ENCODE data around the gene GSDME.

The GSDME gene

DNA sequence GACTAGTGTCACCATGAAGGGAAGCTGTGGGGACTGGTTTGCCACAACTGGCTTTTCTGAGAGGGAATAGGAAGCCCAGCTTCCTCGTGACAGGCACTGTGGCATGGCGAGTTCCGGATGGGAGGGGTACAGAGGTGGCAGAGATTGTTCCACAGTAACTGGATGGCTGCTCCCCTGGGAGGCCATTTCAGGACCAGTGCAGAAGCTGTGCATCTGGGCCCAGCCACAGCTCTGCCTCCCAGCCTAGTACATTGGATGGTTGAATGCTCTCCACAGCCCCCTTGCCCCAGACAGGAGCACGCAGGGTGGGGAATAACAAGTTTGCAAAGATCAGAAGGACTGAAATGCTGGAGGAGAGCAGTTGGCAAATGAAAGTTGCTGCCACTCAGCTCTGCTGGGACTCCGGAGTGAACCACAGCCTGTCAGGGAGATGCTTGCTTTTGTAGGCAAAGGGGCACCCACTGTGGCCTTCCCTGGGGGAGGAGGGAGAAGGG, 51.8 kb downstream of the GSDME start:
- no peak for DNase-seq (ENCODE audit: low read depth in 2 of 2)

DNA sequence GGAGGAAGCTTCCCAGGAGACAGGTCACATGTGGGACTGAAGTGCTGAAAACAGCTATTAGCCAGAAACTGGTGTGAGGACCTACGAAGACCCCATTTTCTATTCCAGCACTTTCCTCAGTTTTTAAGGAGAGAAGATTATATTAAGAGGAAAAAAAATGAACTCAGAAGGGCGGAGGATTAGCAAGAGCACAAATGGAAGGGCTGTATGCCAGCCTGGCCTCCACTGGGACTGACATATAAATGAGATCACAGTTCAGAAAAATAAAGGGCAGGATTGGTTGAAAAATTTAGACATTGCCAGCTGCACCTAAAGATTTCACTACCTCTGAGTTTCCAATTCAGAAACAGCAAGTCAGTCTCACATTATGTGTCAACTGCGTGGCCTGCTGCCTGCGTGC, 53.0 kb downstream of the GSDME start:
- DNase-seq (ENCODE audit: low read depth in 2 of 2): no peak

DNA sequence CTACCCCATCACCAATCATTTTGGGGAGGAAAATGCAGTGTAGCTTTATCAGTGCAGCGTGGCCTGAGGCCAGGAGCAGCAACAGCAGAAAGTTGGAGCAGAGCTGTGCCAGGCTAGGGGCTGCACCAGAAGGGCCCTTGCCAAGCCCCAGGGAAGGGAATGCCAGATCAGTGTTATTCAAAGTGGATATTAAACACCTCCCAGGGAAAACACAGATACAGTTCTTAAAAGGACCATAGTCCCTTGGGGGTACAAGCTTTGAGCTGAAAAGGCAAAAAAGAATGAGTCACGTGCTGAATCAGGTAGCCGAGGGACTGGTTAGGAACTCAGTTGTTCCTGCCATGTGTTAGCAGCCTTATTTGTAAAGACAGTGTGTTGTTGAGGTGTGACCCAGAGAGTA, 54.0 kb downstream of the GSDME start:
- DNase-seq (ENCODE audit: low read depth in 2 of 2): no peak

DNA sequence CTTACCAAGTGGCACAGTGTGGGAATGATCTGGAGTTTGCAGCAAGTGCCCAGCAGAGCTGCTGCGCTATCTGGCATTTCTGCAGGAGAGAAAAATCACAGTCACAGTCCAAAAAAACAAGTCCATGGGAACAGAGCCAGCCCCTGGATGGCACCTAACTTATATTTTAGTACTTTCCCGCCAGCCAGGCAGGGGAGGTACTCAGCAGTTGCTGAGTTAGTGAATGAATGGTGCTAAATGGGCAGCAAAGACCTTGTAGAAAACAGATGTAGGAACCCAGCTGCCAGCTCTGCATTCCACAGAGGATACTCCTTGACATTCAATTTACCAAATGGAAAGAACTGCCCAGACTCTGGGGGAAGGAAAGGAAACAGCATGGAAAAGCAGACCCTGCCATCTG, 54.5 kb downstream of the GSDME start:
- DNase-seq (ENCODE audit: low read depth in 2 of 2): no peak

DNA sequence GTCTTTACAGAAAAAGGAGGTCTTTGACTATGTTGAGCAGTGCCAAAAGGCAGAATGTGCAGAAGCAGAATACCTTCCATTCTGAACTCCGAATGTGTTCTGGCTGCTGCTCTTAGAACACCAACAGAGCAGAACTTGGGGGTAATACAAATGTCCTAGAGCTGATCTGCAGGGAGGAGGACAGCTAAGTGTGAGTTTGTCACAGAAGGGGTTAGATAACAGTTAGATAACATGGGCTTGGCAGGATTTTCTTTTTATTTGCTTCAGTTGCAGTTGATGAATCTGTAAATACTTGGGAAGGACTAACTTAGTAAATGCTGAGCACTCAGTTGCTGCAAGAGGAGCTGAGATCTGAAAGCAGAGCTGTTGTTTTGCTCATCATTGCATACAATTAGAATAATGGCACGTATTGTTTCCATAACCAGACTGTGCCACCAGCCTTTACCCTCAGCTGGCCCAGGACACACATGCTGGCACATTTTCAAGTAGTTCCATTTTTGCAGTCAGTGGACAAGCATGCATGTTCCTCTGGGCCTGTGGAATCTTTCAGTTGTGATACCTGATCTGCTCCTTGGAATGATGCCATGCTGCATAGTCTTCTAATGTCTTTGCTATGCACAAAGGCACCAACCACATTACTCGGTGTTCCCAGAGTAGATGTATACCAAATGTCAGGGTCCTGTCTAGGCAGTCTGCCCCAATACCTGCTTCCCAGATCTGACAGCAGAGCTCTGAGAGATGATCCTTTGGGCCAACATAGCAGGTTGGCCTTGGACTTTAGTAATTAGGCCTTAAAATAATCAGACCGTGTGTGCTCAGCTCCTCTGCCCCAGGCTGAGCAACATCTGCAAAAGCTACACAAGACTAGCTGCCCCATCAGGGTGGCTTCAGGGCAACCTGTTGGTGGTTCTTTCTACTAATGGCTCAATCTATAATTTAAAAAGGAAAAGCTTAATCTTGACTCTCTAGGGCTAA, 55.7 kb downstream of the GSDME start:
- no peak for DNase-seq (ENCODE audit: low read depth in 2 of 2)

DNA sequence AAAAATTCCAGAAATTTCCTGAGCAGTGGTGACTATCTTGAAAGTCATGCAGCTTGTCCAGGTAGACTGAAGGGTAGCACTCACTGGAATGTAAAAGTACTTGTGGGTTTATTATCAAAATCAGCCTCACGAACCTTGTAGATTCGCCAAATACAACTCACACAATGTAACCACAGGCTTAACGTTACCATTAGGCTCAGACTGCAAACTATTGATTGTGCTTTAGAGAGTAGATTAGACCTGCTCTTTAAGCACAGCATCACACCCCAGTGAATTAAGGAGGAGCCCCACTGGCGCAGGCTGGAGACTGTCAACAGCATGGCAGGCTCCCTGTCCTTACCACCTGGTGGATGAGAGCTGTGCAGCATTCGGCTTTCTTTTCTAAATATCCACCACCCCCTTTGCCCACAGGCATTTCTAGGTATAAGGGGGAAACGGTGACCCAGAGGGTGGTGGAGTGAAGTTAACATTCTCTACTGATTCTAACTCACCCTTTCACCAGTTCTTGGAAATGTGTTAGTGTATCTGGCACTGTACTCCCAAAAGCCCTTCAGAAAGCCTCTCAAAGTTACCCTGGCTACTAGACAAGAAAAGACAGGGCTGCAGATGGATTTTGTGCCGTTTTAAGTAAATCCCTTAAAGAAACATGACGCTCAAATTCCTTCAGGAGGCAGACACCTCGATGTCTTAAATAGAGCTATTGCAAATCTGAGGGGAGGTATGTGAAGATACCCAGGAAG, 56.6 kb downstream of the GSDME start:
- DNase-seq (ENCODE audit: low read depth in 2 of 2): no peak

DNA sequence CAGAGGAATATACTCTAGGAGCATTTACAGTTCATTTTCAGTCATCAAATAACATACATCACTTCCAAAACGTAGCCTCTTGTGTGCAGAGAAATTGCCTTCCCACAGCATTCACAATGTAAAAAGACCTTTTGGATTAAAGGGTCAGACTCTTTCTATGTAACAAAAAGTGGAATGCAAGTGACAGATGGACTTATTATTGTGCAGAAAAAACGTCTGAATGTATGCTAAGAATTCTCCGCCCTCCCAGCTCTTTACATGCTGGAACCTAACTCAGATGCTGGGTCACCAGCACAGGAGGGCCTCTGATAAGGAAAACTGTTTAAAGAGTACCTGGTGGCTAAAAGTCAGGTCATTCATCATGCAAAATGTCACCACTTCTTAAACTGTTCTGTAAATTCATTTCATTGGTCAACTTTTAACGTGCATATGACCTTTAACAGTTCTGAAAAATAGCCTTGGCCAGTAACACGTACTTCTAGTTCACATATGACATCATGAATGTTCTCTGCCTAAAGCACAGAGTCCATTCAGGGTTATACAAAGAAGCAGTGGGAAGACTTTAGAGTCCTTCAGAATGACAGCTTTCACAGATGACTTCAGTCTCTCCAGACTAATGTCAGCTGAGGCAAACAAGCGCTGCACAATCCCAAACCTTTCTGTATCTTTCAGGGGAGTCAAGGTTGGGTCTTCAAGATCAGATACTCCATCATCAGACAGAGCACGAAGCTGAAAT, 58.6 kb downstream of the GSDME start:
- DNase-seq (ENCODE audit: low read depth in 2 of 2): no peak

DNA sequence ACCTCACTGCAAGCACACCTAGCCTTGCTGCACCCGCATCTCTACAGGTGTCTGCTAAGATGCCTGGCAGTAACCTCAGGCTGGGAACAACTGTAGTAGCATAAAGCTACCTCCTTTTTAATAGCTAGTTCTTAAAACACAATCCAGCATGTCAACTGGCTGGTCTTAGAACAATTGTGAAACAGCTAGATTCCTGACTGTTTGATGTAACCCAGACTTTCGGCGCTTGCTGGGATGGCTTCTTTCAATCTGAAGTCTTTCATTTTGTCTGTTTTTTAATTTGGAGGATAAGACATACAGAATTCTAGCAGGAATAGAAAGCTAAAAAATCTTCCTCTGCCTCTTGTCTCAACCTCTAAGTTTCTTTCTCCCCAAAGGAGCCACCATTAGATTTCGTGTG, 59.8 kb downstream of the GSDME start:
- DNase-seq (ENCODE audit: low read depth in 2 of 2): no peak

DNA sequence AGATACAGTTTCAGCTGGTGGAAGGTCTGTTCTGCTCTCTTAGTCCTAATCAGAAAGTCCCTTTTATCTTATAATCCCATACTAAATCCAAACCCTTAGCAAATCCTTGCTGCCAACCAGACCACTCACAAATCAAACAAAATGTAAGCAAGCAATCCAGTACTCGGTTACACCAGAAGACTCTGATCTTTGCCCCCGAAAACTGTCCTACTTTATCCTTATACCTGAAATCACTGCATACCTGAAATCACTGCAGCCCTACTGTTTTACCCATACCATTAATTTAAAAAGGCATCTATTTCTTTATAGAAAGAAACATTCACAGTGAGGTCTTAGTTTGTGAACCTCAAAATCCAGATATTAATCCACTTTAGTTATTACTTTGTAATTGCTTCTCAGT, 64.7 kb downstream of the GSDME start:
- DNase-seq (ENCODE audit: low read depth in 2 of 2): no peak

DNA sequence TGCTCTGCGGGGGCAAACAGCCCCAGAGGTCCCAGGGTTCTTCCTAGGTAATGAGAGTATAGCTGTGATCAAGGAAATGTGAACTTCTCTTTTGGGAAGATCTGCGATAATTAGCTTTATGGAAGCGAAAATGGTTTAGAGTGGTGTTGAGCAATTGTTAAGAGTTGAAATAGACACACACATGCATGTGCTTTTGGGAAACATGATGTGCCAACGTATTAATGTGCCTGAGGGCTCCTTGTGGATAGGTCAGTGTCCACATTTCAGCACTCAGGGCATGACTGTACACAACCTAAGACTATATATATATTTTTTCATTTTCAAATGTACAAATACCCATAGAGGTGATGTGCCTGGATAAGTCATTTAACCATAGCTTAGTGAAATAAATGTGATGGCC, 67.0 kb downstream of the GSDME start:
- DNase-seq (ENCODE audit: low read depth in 2 of 2): no peak

DNA sequence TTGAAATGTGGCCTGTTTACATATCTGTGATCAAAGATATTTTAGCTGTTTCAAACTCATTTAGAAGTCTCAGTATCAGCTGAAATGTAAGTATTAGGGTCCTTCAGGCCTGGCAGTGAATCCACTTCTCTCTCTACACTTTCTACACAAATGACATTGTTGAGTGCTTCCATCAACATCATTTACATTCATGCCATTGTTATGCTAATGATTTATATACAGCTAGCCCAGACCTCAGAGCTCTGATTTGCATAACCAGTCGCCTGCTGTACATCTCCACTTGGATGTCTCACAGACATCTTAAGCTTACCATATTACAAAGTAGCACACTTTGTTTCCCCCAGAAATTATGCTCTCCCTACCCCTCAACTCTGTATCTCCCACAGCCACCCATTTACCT, 71.6 kb downstream of the GSDME start:
- no peak for DNase-seq (ENCODE audit: low read depth in 2 of 2)

DNA sequence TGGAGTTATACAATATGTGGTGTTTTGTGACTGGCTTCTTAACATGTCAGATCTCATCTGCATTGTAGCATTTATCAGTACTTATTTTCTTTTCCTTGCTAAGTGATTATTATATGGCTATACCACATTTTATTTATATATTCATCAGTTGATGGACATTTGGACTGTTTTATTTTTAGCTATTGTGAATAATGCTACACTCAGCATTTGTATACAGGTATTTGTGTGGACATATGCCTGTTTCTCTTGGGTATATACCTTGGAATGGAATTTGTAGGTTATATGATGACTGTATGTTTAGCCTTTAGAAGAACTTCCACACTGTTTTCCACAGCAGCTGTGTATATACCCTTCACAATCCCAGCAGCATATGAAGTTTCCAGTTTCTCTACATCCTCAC, 86.5 kb downstream of the GSDME start:
- no peak for DNase-seq (ENCODE audit: low read depth in 2 of 2)

DNA sequence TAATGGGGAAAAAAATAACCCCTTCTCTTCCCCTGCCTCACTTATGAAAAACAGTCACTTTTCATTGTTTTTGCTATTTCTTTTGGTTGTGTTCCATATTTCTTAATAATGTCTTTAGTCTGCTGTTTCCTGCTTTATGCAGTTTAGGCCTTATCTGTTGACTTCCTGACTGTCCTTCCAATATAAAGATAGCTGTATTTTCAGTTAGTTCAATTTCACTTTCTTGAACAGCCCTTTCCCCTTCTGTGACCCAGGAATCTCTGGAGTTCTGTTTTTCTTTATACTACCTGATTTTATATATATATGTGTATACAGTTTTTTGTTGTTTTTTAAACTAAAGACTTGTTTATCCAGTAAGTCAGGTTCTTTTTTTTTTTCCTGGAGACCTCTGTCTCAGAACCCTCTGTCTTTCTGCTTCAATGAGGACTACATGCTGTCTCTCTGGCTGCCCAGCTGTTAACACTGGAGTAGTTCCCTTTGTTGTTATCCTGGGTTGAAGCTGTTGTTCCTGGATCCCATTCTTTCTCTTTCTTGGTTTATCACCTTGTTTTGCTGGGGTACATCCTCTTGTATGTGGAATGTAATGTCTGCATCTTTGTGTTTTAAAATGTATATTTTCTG, 87.2 kb downstream of the GSDME start:
- no peak for DNase-seq (ENCODE audit: low read depth in 2 of 2)

DNA sequence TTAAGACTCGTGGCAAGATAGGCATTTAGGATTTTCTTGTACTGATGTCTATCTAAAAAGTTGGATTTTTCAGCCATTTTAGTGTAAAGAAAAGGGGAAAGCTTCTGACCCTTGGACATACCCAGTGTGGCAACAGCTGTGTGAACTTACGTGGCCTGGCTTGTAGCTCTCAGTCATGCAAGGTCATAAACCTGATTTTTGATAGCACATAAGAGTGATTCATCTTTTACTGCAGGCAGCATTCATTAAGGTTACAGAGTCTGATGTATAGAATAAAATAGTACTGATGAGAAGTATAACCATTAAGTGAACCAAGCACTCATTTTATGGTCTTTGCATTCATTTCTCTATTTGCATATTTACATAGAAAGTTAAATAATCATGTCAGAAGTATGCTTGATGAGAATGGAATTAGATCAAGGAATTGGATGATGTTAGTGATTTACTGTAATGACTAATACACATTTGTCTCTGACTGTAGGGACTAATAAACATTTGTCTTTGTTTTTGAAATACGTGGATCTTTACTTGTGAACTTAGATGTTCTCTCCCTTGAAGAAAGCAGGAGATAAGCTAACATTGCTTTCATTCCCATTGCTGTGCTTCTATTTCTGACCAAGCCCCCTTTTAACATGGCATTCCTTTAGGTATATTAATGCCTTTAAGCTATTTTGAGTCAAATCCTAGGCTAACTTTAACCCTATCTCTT, 88.2 kb downstream of the GSDME start:
- DNase-seq (ENCODE audit: low read depth in 2 of 2): no peak

DNA sequence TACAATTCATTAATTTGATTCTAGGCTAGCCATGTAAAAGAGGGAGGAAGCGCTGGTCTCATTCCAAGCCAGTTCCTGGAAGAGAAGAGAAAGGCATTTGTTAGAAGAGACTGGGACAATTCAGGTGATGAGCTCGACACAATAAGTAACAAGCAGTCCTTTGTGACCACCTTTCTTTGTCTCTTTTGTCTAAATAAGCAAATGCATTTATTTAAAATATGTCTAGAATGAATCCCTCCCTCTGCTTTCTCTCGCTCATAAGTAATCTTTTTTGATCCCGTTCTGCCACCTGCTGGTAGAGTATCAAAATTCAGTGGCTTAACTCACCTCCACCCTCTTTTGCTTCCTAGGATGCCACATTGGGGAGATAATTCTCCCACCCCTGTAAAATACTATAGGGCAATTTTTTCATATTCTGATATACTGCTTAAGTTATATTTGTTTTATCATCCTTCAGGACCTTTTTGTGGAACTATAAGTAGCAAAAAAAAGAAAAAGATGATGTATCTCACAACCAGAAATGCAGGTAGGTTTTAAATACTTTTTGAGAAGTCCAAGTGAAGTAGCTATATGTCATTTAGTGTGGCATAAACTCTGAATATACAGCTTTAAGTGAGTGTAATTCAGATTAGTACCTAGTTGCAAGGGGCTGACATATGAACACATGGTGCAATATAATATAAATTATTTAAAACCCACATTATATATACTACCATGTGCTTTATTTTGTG, 91.5 kb downstream of the GSDME start:
- peak; percentile 1 to 5 for DNase-seq (ENCODE audit: low read depth in 2 of 2)

DNA sequence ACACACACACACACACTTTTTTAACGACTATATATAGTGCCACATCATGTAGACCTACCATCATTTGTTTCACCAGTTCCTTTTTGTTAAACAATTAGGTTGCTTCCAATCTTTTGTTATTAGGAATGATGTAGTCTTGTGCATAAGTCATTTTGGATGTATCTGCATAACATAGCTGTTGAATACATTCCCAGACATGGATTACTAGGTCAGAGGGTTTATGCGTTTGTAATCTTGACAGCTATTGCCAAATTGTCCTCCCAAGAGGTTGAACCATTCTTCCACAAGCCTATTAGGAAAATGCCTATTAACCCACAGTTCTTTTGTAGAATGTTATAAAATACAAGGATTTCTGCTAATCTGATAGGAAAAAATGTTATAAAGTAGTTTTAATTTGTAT, 96.7 kb downstream of the GSDME start:
- DNase-seq (ENCODE audit: low read depth in 2 of 2): no peak

DNA sequence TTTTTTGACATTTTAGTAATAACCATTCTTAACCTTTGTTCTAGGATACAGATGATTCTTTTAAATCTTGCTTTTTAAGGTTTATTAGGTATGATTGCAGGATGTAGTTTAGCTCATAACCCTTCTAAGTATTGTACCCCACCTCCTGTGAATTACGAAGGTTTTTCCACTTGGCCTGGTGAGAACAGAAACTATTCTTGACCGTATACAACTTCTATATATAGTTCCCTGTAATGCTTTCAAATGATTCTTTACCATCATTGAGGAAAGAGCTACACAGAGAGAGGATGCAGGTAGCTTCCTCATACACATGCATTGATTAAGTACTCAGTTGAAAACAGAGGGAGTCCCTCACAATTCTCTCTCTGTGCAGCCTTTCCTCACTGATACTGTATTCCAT, 97.8 kb downstream of the GSDME start:
- DNase-seq (ENCODE audit: low read depth in 2 of 2): no peak

DNA sequence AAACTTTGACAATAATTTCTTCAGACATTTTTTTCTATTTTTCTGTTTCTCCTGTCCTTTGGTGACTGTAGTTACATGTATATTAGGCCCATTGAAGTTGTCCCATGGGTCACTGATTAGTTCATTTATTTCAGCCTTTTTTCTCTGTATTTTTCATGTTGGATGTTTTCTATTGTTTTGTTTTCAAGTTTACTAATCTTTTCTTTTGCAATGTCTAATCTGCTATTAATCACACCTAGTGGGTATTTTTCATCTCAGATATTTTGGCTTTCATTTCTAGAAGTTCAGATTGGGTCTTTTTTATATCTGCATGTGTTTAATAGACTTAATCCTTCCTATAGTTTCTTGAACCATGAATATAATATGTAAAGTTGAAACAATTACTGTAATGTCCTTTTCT, 99.3 kb downstream of the GSDME start:
- no peak for DNase-seq (ENCODE audit: low read depth in 2 of 2)

DNA sequence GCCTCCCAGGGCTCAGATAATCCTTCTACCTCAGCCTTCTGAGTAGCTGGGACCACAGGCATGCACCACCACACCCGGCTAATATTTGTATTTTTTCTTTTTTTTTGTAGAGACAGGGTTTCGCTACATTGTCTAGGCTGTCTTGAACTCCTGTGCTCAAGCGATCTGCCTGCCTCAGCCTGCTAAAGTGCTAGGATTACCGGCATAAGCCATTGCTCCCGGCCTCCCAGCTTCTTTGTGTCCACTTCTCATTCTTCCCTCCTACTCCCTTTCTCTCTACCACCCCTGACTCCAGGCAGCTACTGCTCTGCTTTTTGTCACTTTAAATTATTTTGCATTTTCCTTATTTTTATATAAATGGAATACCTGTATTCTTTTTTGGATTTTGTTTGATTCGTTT, 100.7 kb downstream of the GSDME start:
- no peak for DNase-seq (ENCODE audit: low read depth in 2 of 2)

DNA sequence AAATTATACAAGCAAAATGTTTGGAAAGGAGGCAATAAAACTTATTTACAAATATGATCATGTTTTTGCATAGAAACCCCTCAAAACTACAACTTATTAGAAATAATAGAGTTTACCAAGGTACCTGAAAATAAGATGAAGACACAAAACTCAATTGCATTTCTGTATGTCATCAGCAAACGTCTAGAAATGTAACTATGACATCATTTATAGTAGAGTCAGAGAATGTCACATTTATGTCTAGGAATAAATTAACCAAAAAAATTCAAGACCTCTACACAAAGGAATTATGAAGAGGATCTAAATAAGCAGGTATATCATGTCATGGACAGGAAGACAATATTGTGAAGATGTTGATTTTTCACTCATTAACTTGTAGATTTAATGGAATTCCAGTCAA, 103.0 kb downstream of the GSDME start:
- no peak for DNase-seq (ENCODE audit: low read depth in 2 of 2)

All from activated CD8-positive, alpha-beta memory T cell treated with anti-CD3 and anti-CD28 coated beads for 4 hours (primary cell).